Esophagus mucosa (tissue), 1 donor: Measurements from ENCODE around the gene A3GALT2. TPM values are rescaled to one million over a fixed set of nuclear protein-coding genes. Genes with fewer than 3 reads are reported as not detected.

Experiments used
- ATAC-seq: fragments of 200-7000 bp; cut with Tn5 transposase; one replicate; pipeline ENCODE4 v1.9.1; 2020
- total RNA-seq: library from RNA; stranded (reverse); gene quantifications from one replicate; pipeline ENCODE4 v1.2.4, GENCODE V29; 2023
- donor health status: DM: yes; HTN: yes; CAD: no.

A3GALT2 gene
- total RNA-seq, 1 donor from 2014 or later = not detected

DNA sequence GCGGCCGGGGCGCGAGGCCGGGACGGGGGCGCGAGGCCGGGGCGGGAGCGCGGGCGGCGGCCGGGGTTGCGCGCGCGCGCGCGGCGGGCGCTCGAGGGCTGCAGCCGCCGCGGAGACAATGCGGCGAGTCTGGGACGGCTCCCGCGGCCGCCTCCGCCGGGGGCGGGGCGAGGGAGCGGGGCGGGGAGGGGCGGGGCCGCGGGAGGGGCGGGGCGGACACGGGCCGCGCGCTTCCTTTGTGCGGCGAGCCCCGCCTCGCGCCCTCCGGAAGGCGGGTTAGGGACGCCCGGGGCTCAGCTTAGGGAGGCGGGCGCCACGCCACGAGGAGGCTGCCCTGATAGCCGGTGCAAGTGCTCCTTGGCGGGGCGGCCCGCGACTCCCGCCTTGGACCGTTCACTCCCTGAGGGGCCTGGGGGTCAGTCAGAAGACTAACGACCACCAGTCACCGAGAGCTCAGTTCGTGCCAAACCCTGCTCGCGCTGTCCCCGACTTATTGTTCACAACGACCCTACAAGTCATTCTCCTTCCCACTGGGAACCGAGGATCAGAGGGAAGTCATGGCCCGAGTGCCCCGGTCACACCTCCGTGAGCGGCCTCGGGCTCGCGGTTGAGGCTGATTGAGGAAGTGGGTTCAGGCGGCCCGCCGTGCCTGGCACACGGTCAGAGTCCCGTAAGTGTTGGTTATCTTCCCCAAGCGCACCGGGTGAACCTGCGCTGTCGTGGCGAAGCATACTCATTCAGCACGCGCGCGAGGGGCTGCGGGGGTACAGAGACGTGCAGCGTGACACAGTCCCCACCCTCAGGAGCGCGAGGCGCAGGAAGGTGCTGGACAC is 29.1 kb upstream of the A3GALT2 start:
- ATAC-seq = peak; percentile 94

GRCh38 chr1:33349081-33349759 is 28.3 kb upstream of the A3GALT2 start:
- ATAC-seq = peak; percentile 39

- ATAC-seq = no peak
These were observed 27.8 kb upstream of the A3GALT2 start for GRCh38 chr1:33348676-33349080.

DNA sequence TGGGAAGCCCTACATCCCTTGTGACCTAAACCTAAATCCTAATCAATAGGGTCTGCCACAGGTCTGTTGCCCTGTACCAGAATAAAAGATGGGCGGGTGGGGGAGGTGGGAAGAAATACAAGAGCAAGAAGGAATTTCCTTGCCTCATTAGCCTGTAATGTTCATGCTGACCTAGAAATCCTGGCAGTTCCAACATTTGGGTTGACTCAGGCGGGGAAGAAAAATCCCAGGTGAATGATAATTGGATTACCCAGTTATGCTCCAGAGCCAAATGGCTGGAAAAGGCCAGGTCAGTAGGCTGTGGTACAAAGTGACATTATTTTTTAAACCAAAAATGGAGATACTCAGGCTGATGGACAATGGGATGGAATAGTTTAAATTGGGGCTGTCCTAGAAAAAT is 27.3 kb upstream of the A3GALT2 start:
- ATAC-seq = no peak

- no peak for ATAC-seq
These were observed 26.7 kb upstream of the A3GALT2 start for GRCh38 chr1:33347650-33347992.

DNA sequence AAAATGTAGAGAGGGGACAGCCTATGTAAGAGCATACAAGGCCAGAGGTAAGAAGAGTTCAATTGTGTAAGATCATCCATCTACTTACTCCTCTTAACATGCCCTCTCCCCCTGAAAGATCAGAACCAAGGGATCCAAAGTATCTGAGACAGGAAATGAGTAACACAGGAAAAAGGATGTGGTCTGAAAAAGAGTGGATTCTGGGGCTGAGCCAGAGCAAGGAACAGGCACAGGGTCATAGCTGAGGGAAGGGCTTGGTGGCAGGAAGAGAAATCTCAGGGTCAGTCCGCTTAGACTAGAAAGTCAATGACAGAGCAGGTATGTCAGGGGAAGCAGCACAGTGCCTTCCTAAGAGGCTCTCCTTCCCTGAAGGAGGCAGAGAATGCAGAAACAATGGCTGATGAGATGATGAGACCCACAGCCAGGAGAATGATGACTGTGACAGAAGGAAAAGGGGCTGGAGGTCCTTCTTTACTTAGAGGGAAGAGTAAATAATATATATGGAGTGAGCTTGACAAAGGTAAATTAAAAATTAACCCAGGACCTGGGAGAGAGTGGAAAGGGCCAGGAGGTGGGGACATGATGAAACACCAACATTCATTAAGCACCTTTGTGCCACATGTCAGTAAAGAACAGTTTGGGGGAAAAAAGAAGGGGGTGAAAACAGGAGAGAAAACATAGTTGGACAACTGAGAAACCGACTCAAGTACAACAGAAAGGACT is 26.2 kb upstream of the A3GALT2 start:
- peak; percentile 33 for ATAC-seq

DNA sequence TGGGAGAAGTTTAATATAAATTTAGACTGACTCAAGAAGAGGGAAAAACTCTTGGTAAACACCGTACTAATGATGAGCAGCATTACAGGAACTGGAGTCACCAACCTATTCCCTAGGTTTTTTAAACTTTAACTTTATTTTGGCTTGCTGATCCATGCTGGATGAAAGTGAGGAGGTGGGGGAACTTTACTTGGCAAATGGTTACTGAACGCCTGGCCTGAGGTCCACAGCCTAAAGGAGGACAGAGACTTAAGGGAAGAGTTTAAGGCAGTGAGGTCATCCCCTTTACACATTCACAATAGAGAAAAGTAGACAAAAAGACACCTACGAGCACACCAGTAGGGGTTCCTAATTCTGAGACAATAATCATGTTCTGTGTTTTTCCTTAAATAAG is 25.6 kb upstream of the A3GALT2 start:
- ATAC-seq = no peak

- no peak for ATAC-seq
These were observed 24.1 kb upstream of the A3GALT2 start for GRCh38 chr1:33344896-33345560.

DNA sequence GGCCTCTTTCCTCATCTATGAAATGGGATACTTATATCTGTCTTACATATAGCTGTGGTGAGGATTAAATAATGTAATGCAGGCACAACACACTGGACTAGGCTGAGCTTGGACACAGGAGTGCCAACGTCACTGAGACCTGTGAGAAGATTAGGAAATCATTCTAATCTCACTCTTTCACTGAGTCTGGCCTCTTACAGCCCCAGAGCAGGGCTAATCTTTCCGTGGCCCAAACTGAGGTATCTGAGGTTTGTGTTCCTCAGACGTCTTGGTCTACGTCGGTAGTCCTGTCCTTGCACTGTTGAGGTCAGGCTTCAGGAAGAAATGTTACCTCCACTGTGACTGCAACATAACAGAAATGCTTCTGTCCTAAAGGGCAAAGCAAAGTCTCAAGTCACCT is 22.6 kb upstream of the A3GALT2 start:
- ATAC-seq = no peak

DNA sequence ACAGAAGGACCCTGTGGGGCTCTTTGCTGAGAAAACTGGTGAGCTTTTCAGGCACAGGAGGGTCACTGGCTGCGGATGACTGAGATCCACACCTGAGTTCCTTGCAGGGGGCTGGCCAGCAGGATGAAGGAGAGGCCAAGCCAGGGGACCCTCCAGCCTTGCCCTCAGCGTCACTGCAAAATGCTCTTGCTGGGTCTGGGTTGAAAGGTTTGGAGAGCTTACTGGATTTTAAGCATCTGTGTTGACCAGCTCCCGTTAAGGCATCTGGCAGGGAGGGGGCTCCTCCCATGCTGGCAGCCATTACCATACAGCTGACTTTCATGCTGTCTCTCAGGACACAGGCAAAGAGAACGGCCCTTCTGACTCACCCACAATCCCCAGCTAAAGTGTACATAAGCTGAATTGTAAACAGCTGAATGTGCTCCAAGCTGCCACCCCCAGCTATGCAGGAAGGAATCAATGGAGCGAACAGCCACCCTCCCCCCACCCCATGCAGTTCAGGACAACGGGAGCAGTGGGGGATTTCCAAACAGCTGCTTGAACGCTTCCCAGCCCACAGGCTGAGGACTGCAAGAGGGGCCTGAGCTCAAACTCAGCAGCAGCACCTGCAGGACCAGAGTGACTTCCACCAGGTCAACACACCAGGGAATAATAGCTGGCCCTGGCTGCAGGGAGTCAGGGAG is 21.3 kb upstream of the A3GALT2 start:
- ATAC-seq = peak; percentile 60

GRCh38 chr1:33341190-33341589 is 20.3 kb upstream of the A3GALT2 start:
- ATAC-seq = no peak

DNA sequence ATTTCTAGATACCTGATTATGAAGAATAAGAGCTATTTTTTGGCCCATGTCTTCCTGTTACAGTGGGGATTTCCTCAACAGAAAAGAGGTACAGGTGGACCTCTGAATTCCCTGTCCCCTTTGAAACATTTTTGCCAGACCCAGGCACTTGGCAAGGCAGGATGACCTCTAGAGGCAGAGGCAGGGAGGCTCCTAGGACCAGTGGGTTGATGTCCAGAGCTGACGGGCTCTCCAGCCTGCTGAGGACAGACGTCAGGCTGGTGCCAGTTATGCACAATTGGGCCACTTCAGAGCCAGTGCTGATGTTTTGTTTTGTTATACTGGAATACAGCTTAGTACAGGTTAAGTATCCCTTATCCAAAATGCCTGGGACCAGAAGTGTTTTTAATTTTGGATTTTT is 18.5 kb upstream of the A3GALT2 start:
- no peak for ATAC-seq

GRCh38 chr1:33338440-33339211 is 17.7 kb upstream of the A3GALT2 start:
- peak; percentile 16 for ATAC-seq

GRCh38 chr1:33338048-33338439 is 17.1 kb upstream of the A3GALT2 start:
- no peak for ATAC-seq

GRCh38 chr1:33337441-33337840 is 16.5 kb upstream of the A3GALT2 start:
- no peak for ATAC-seq

DNA sequence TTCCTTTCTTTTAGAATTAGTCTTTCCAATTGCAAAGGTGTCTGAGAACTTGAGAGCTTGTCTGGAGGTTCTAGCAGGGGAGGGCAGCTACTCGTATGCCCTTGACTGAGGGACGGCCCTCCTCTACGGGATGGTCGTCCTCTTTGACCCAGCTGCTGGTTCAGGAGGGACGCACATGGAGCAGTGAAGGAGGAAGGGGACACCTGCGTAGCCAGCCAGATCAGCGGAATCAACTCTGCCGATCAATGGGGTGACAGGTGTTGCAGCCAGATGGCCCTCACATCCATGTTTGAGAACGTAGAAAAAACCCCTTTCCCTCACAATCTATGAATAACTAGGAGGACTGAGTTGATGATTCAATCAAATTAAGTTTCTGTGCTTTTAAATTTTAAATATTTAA is 15.7 kb upstream of the A3GALT2 start:
- ATAC-seq = no peak

- ATAC-seq = no peak
These were observed 14.1 kb upstream of the A3GALT2 start for GRCh38 chr1:33335020-33335419.

DNA sequence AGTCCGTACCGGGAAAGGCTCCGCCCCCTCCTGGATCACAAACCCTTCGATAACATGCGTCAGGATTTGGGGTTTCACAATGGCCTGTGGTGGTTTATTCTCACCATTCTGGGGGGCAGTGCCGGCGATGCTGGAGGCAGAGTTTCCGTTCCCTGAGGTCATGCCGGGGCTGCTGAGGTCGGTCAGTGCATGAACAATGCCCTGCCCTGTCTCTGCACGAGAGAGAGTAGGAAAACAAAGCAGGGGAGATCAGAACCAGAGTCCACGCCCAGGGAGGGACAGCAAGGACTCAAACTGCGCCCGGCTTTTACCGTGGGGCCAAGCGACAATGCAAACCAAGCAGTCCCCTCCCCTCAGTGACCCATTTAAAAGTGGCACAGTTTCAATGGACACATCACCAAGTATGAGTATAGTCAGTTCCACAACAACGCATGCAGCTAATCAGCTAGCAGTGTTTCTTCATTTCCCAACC is 13.2 kb upstream of the A3GALT2 start:
- peak; percentile 5 for ATAC-seq

DNA sequence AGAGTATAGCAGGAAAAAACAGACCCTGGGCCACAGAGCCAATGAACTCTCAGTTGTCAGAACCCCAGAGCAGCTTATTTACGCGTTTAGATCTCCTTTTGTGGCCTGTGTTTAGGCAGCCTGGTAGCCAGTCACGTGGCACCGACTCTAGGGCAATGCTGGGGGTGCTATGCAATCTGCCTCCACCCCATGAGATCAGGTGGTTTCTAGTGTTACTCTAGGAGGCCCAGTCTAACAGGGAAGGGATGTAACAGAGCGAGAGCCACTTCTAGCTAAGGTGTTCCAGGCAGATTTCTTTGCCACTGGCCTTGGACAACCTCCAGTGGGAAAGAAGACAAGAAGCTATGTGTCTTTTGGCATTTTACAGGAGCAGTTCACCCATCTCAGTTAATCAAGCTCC is 12.0 kb upstream of the A3GALT2 start:
- no peak for ATAC-seq

DNA sequence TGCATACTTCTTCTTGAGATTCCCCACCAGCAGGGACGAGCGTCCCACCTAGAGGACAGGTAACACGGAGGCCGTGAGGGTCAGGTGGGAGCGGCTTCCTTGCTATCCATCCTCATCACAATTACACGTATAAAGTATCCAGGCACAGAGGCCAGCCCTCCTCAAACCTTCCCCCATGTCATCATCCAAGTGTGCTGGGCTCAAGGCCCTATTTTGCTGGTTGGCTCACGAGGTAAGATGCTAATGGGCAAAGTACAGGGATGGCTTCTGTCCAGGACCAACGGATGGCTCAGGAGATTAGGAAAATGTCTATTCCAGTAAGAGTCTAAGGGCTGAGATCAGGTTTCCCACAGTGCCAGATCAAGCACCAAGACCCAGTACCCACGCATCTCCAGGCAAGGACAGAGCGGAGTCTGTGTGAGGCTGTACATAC is 11.5 kb upstream of the A3GALT2 start:
- no peak for ATAC-seq
